LNCAP (cell line): ENCODE measurements around the gene IL33.

Source experiments
- TF ChIP-seq, protein P1 (sequence below): fragments of 450-650 bp; IDR thresholded peaks from 2 replicates; pipeline ENCODE4 v1.5.1; 2017; ENCODE audit warnings: mild to moderate bottlenecking

The IL33 gene

DNA sequence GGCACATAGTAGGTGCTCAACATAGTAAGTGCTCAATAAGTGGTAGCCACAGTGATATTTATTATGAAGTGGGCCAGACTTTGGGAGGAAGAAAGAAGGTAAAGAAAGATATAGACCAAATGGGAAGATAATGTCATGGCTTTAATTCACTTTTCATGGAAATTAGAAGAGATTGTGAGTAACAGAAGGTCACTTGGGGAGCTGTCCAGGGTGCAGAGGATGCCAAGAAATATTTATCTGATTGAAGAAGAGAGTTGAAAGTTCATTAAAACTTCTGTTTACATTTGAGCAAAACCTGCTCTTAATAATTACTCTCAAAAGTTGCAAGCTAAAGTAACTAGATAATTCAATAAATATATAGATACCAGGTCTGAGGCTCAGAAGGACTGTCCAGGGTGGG, 28.3 kb upstream of the IL33 start:
- TF ChIP-seq, protein P1, sequence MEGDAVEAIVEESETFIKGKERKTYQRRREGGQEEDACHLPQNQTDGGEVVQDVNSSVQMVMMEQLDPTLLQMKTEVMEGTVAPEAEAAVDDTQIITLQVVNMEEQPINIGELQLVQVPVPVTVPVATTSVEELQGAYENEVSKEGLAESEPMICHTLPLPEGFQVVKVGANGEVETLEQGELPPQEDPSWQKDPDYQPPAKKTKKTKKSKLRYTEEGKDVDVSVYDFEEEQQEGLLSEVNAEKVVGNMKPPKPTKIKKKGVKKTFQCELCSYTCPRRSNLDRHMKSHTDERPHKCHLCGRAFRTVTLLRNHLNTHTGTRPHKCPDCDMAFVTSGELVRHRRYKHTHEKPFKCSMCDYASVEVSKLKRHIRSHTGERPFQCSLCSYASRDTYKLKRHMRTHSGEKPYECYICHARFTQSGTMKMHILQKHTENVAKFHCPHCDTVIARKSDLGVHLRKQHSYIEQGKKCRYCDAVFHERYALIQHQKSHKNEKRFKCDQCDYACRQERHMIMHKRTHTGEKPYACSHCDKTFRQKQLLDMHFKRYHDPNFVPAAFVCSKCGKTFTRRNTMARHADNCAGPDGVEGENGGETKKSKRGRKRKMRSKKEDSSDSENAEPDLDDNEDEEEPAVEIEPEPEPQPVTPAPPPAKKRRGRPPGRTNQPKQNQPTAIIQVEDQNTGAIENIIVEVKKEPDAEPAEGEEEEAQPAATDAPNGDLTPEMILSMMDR: no peak

- TF ChIP-seq, protein P1: no peak
Observed at GRCh38 chr9:6188466-6188865, 27.1 kb upstream of the IL33 start.

- TF ChIP-seq, protein P1: no peak
Observed at GRCh38 chr9:6188906-6189305, 26.7 kb upstream of the IL33 start.

- TF ChIP-seq, protein P1: peak; percentile 54
Observed at GRCh38 chr9:6194934-6195333, 20.7 kb upstream of the IL33 start.

- TF ChIP-seq, protein P1: no peak
Observed at GRCh38 chr9:6195714-6196360, 19.8 kb upstream of the IL33 start.

DNA sequence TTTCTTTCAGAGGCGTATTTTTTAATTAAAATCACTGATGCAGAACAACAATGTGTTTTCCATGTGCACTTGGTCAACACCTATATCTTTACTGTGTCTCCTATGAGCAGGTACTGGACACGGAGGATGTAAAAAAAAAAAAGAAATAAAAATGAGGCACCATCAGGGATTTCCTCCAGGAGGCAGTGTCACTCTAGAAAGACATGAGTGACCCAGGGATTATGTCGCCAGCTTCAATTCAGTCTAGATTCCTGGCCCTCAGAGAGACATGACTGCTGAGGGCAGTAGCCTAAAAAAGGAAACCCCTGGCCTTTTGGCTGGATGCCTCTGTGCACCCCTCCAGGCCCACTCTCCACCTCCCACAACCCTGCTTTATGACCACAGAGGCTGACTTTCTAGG, 18.3 kb upstream of the IL33 start:
- TF ChIP-seq, protein P1: peak; percentile 66

DNA sequence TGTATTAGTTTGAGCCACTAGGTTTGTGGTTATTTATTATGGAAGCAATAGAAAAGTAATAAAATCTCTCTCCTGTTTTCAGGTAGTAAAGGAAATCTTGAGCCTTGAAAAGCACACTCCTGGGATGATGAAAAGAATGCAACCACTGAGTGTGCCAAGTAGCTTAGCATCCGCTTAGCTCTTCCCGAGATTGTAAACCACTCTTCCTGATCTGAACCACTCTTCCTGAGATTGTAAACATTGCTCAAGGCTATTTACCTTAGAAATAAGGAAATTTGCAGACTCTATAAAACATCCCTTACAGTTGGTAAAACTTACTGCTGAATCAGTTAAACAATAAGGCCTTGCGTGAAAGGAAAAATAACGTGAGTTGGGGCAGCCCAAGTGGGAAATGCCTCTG, 17.4 kb upstream of the IL33 start:
- TF ChIP-seq, protein P1: no peak

- TF ChIP-seq, protein P1: no peak
Observed at GRCh38 chr9:6199596-6199995, 16.0 kb upstream of the IL33 start.
